CD4-positive, alpha-beta T cell treated with Interleukin-6 at 100 ng/mL for 8 hours (primary cell): ENCODE measurements around the gene CNN2.
"Not testable (repeated sequence)": the region's sequence is repeated elsewhere in the genome, so short reads cannot be mapped to it uniquely, and the experiment has no call there.

ENCODE experiments used
- DNase-seq: peaks from one replicate; pipeline ENCODE4 v3.0.0-alpha.2; 2020; ENCODE audit warnings: mixed read lengths, low spot score

Gene CNN2

GRCh38 chr19:1010586-1011510, 15.6 kb upstream of the CNN2 start:
- no peak for DNase-seq

GRCh38 chr19:1011831-1012333, 14.5 kb upstream of the CNN2 start:
- no peak for DNase-seq

GRCh38 chr19:1012334-1012733, 14.1 kb upstream of the CNN2 start:
- DNase-seq: no peak

- DNase-seq: no peak
Measured at GRCh38 chr19:1013218-1013617, 13.2 kb upstream of the CNN2 start.

- DNase-seq: no peak
Measured at GRCh38 chr19:1014161-1015060, 12.0 kb upstream of the CNN2 start.

- no peak for DNase-seq
Measured at GRCh38 chr19:1015061-1015781, 11.2 kb upstream of the CNN2 start.

GRCh38 chr19:1015782-1016646, 10.4 kb upstream of the CNN2 start:
- DNase-seq: no peak

GRCh38 chr19:1016647-1017114, 9.7 kb upstream of the CNN2 start:
- DNase-seq: no peak

GRCh38 chr19:1017115-1017905, 9.1 kb upstream of the CNN2 start:
- no peak for DNase-seq

GRCh38 chr19:1017906-1018305, 8.5 kb upstream of the CNN2 start:
- DNase-seq: no peak

- no peak for DNase-seq
Measured at GRCh38 chr19:1018393-1018792, 8.0 kb upstream of the CNN2 start.

GRCh38 chr19:1018932-1019615, 7.3 kb upstream of the CNN2 start:
- no peak for DNase-seq

- no peak for DNase-seq
Measured at GRCh38 chr19:1019616-1019961, 6.8 kb upstream of the CNN2 start.

GRCh38 chr19:1019980-1020867, 6.2 kb upstream of the CNN2 start:
- no peak for DNase-seq

- DNase-seq: peak; percentile 98
Measured at GRCh38 chr19:1020868-1021425, 5.5 kb upstream of the CNN2 start, which contains the start of gene TMEM259. Gene TMEM259 (minus strand): TSS chr19:1021123. CDS start chr19:1020996, 127 bp downstream.

GRCh38 chr19:1023883-1024188, 2.6 kb upstream of the CNN2 start:
- not testable (repeated sequence) for DNase-seq

- not testable (repeated sequence) for DNase-seq
Measured at GRCh38 chr19:1025080-1025479, 1.3 kb upstream of the CNN2 start.
